ENCODE measurements around the gene FAM177A1. TPM values are rescaled to one million over a fixed set of nuclear protein-coding genes. Genes with fewer than 3 reads are reported as not detected.

FAM177A1 gene
- total and polyA plus RNA-seq, 9 of the 15 experiments (the other 6 are each of a cell fraction or from before 2014, with no cell fraction given) = 7.7 to 36.2 (median 29.9) TPM

DNA sequence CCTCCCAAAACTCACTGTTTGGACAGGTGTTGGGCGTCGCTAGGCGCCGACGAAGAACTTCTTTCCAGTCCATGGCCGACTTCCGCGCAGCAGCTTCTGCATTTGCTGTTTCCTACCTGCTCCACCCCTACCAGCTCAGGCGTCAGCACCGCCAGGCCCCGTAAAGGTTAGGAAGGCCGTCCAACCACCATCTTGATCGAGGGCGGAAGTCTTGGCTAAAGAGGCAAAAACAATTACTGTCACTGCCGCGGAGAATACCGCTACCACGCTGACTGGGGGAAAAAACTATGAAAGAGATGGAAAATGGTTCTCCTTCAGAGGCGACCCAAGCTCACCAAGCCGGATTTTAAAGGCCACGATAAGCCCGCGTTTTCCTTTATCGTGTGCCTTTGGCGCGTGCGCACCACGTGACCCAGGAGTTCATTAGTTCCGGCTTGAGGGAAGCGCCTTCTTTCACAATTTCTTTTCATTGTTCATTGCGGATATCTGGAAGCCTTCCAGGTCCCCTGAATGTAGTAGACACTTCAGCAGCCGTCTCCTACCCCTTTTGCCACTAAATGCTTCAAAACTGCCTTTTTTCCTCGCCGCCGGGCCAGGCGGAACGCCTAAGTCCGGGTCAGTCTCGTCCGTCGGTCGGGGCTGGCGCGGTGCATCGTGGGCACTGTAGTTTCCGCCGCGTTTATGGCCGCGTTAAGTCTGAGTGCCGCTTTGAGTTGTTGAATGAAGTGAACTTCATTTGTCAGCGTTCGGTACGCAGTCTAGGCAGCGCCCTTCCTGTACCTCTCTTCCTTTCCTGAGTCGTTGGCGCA is 76.0 kb downstream of the FAM177A1 start, which contains the start of the genes PPP2R3C and PRORP (continued):
- TF ChIP-seq CHD7 (IDR thresholded peaks at IDR 0.05; ENCODE audit: low read depth, low read length) = no peak
- no peak for TF ChIP-seq CAMTA2 (CRISPR knock-in tag; conservative IDR thresholded peaks at IDR 0.05)
- TF ChIP-seq ZNF165 (CRISPR knock-in tag; IDR thresholded peaks at IDR 0.05; ENCODE audit: borderline replicate concordance) = no peak
- peak; percentile 77; the same call in 1 of the 2 replicates for TF ChIP-seq NKRF (IDR thresholded peaks at IDR 0.05; ENCODE audit: borderline replicate concordance)
- no peak for TF ChIP-seq RBM25 (IDR thresholded peaks at IDR 0.05; ENCODE audit: low read depth, low read length, severe bottlenecking)
- TF ChIP-seq RBM14 (IDR thresholded peaks at IDR 0.05; ENCODE audit: borderline replicate concordance, insufficient read depth, low read depth, low read length) = no peak
- peak; percentile 83; the same call in 1 of the 2 replicates for TF ChIP-seq GTF2E2 (tag; IDR thresholded peaks at IDR 0.05)
- no peak for TF ChIP-seq ZNF583 (CRISPR knock-in tag; IDR thresholded peaks at IDR 0.05)
- TF ChIP-seq USF1 (CRISPR knock-in tag; IDR thresholded peaks at IDR 0.05) = peak; percentile 97
- peak; percentile 51 for TF ChIP-seq CREB1 (IDR thresholded peaks at IDR 0.05)
- 0 out of 2 replicates have a peak, but pooled peaks have one; percentile 27 for TF ChIP-seq CREB1 (CRISPR knock-in tag; IDR thresholded peaks at IDR 0.05)
- TF ChIP-seq SRSF1 (IDR thresholded peaks at IDR 0.05; ENCODE audit: low read depth, low read length) = no peak
- TF ChIP-seq KDM2B (CRISPR knock-in tag; IDR thresholded peaks at IDR 0.05) = no peak
- peak; percentile 97 for TF ChIP-seq ELF1 (tag; IDR thresholded peaks at IDR 0.05)

Data from K562 (cell line).